HL-60 (cell line): ENCODE data around the gene TBC1D9.

Experiments
- DNase-seq, 2 experiments: peaks; one replicate each; pipeline ENCODE4 v3.0.0-alpha.2; 2010 to 2020; ENCODE audit warnings: low read depth in 1 of 2, low spot score in 1 of 2
- H3K27ac ChIP-seq: fragments of 250-450 bp; sonication (Bioruptor Pico); replicated peaks from 2 replicates; pipeline ENCODE4 v1.5.1; 2020; ENCODE audit warnings: mild to moderate bottlenecking, moderate library complexity
- H3K27me3 ChIP-seq: fragments of 250-450 bp; sonication (Bioruptor Pico); 2 replicates; pipeline ENCODE4 v1.5.1; 2021; ENCODE audit warnings: mild to moderate bottlenecking, moderate library complexity; ENCODE audit not compliant: insufficient read depth, poor library complexity, severe bottlenecking
- H3K4me3 ChIP-seq: replicated peaks from 2 replicates; pipeline ENCODE4 v1.5.1; 2011; ENCODE audit warnings: mild to moderate bottlenecking, control low read depth, low read length; ENCODE audit not compliant: insufficient read depth
- GABPA ChIP-seq: IDR thresholded peaks from 2 replicates; pipeline ENCODE4 v1.6.1; 2012; ENCODE audit warnings: low read depth
- POLR2AphosphoS5 ChIP-seq: IDR thresholded peaks from 2 replicates; pipeline ENCODE4 v1.6.1; 2012; ENCODE audit warnings: low read depth
- REST ChIP-seq: IDR thresholded peaks from 2 replicates; pipeline ENCODE4 v1.6.1; 2012; ENCODE audit warnings: low read depth; ENCODE audit not compliant: insufficient replicate concordance
- SPI1 ChIP-seq: IDR thresholded peaks from 2 replicates; pipeline ENCODE4 v1.6.1; 2012; ENCODE audit warnings: low read depth, mild to moderate bottlenecking, borderline replicate concordance
- TF ChIP-seq, protein P1 (sequence below): IDR thresholded peaks from one replicate; pipeline ENCODE4 v1.5.1; 2011; ENCODE audit warnings: low read length, control low read depth, inconsistent platforms; ENCODE audit not compliant: insufficient read depth

The TBC1D9 gene

DNA sequence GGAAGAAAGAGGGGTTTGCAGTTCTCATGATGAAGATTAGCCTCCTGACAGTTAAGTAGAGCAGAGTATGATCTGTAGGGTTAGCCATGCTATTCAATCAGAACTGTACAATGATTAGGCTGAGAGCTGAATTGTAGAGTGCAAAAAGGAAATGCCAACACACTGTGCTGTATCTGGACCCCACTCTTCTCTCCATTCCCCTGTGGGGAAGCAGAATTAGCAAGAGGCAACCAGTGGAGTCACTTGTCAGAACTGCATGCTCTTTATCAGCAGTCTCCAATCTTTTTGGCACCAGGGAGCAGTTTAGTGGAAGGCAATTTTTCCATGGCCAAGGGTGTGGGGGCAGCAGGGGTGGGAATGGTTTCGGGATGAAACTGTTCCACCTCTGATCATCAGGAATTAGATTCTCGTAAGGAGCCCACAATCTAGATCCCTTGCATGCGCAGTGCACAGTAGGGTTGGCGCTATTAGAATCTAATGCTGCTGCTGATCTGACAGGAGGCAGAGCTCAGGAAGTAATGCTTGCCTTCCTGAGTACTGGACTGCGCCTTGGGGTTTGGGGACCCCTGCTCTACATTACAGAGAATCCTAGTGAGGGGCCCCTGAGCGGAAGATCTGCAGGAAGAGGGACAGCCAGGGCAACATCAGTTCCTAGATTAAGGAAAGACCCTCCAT is 19.4 kb downstream of the TBC1D9 start:
- DNase-seq: no peak
- H3K27ac ChIP-seq: no peak overlapping the region
- TF ChIP-seq REST: no peak
- TF ChIP-seq POLR2AphosphoS5: no peak
- no peak for TF ChIP-seq GABPA
- no peak for TF ChIP-seq SPI1
- TF ChIP-seq, protein P1, sequence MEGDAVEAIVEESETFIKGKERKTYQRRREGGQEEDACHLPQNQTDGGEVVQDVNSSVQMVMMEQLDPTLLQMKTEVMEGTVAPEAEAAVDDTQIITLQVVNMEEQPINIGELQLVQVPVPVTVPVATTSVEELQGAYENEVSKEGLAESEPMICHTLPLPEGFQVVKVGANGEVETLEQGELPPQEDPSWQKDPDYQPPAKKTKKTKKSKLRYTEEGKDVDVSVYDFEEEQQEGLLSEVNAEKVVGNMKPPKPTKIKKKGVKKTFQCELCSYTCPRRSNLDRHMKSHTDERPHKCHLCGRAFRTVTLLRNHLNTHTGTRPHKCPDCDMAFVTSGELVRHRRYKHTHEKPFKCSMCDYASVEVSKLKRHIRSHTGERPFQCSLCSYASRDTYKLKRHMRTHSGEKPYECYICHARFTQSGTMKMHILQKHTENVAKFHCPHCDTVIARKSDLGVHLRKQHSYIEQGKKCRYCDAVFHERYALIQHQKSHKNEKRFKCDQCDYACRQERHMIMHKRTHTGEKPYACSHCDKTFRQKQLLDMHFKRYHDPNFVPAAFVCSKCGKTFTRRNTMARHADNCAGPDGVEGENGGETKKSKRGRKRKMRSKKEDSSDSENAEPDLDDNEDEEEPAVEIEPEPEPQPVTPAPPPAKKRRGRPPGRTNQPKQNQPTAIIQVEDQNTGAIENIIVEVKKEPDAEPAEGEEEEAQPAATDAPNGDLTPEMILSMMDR: no peak
- peaks cover 14% of the 10 kb centered on the region for H3K27me3 ChIP-seq
- no peak overlapping the region for H3K4me3 ChIP-seq

DNA sequence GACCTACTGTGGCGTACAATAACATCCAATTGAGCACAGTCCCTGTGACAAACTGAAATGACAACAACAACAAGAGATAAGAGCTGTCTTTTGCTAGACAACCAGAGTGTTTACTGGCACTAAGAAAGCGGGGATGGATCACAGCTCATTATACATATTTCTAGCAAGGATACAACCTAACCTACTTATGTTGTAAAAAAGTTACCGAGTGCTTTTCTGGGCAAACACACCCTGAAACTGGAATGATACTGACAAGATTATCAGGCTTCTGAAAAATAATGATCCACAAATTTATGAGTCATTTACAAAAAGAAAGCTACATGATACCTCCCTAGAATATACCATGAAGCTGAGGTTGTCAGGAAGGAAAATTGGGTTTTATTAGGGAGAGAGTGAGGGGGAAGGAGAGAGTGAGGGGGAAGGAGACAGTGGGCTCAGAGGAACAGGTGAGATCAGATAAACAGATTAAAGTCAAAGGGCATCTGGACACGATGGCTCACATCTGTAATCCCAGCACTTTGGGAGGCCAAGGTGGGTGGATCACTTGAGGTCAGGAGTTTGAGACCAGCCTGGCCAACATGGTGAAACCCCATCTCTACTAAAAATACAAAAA is 20.3 kb downstream of the TBC1D9 start:
- peaks cover 11% of the 10 kb centered on the region for H3K27me3 ChIP-seq
- no peak for DNase-seq
- H3K4me3 ChIP-seq: no peak overlapping the region
- no peak for TF ChIP-seq SPI1
- no peak for TF ChIP-seq REST
- TF ChIP-seq, protein P1: no peak
- no peak for TF ChIP-seq GABPA
- no peak for TF ChIP-seq POLR2AphosphoS5
- H3K27ac ChIP-seq: no peak overlapping the region

GRCh38 chr4:140735317-140735716 is 20.9 kb downstream of the TBC1D9 start:
- TF ChIP-seq GABPA: no peak
- TF ChIP-seq POLR2AphosphoS5: no peak
- TF ChIP-seq REST: no peak
- TF ChIP-seq, protein P1: no peak
- no peak for TF ChIP-seq SPI1
- DNase-seq: no peak
- H3K4me3 ChIP-seq: no peak overlapping the region
- H3K27ac ChIP-seq: no peak overlapping the region
- peaks cover 8% of the 10 kb centered on the region for H3K27me3 ChIP-seq
